ENCODE results near the gene FUBP1. TPM values are rescaled to one million over a fixed set of nuclear protein-coding genes. Genes with fewer than 3 reads are reported as not detected.

The FUBP1 gene
- total RNA-seq, 6 experiments from 2014 or later, result 21.7 to 38.5 (median 35.6) TPM

DNA sequence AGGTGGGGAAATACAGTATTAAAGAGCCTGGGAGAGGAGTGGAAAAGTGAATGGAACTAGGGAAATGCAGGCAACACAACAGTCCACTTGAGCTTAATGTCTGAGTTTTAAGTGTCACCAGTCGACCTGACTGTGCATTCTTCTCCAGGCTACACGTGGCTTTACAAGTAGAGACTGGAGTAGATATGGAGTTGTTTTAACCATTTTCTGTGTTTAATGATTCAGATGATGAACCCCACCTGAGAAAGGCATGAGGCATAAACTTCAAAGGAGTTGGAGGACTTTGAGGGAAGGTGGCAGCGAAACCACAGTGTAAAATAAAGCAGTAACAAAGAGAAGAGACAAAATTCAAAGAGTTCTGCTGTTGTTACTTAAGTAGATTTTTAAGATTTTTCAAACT, 12.6 kb downstream of the FUBP1 start:
- H3K36me3 ChIP-seq, result peaks cover 22 to 92% (median 56%) of the 10 kb centered on the region in 4 donors
- 94% methylated on average over 3 of the region's 3 CpGs for WGBS (ENCODE audit: insufficient coverage, low coverage, low lambda C conversion rate, missing lambda C conversion rate)
- H3K4me3 ChIP-seq, result no peak overlapping the region
- TF ChIP-seq, protein P1, sequence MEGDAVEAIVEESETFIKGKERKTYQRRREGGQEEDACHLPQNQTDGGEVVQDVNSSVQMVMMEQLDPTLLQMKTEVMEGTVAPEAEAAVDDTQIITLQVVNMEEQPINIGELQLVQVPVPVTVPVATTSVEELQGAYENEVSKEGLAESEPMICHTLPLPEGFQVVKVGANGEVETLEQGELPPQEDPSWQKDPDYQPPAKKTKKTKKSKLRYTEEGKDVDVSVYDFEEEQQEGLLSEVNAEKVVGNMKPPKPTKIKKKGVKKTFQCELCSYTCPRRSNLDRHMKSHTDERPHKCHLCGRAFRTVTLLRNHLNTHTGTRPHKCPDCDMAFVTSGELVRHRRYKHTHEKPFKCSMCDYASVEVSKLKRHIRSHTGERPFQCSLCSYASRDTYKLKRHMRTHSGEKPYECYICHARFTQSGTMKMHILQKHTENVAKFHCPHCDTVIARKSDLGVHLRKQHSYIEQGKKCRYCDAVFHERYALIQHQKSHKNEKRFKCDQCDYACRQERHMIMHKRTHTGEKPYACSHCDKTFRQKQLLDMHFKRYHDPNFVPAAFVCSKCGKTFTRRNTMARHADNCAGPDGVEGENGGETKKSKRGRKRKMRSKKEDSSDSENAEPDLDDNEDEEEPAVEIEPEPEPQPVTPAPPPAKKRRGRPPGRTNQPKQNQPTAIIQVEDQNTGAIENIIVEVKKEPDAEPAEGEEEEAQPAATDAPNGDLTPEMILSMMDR (IDR thresholded peaks at IDR 0.05), result no peak
- no peak for TF ChIP-seq POLR2A (IDR thresholded peaks at IDR 0.05)
- no peaks in the 10 kb centered on the region for H3K4me1 ChIP-seq
- intact Hi-C loops (cut with DNase I), result no loop called here
- no peak for DNase-seq
- H3K27ac ChIP-seq, result no peak overlapping the region
- no peaks in the 10 kb centered on the region for H3K27me3 ChIP-seq
- no peak for ATAC-seq
- H3K9me3 ChIP-seq, result no peaks in the 10 kb centered on the region

DNA sequence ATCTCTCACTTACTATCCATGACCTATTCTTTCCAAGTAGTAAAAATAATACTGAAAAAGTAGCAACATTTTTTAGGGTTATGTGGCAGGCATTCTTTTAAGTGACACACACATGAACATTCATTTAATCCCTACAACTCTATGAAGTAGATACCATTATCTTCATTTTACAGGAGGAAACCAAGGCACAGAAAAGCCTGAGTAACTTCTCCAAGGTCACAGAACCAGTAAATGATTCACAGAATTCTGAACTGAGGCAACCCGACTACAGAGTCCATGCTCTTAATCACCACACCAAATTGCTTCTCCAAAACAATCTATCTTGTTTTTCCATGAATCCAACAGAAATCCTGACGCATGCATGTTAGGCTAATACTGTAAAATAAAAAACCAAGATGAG, 17.5 kb downstream of the FUBP1 start:
- WGBS (ENCODE audit: insufficient coverage, low coverage, low lambda C conversion rate, missing lambda C conversion rate), result 79% methylated on average over 2 of the region's 2 CpGs
- no peak for ATAC-seq
- H3K36me3 ChIP-seq, result peaks cover 27 to 95% (median 70%) of the 10 kb centered on the region in 4 donors

DNA sequence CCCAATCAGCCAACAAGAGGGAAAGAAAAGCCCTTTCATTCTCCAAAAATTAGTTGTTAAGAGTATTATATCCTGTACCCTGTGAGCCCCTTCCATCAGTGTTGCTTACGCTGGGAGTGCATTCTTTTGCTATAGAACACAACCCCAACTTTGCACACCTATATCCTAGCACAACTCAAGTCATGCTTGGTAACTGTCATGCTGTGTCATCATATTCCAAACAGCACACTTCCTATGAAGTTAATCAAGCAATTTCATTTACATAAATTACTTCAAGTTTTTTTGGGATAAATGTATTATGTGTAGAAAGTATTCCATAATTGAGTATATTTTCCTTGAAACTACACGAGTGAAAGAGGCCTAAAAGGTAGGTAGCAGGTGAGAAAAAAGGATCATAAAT, 20.0 kb downstream of the FUBP1 start:
- Histone ChIP-seq H3K9me3 (no peaks in the 10 kb centered on the region), H3K36me3 (peaks cover 19 to 95% (median 69%) of the 10 kb centered on the region in 4 donors), H3K27ac (no peak overlapping the region), H3K27me3 (no peaks in the 10 kb centered on the region), H3K4me1 (no peaks in the 10 kb centered on the region), H3K4me3 (no peak overlapping the region)
- ATAC-seq, result no peak
- intact Hi-C loops (cut with DNase I), result no loop called here
- 88% methylated on average over 2 of the region's 2 CpGs for WGBS (ENCODE audit: insufficient coverage, low coverage, low lambda C conversion rate, missing lambda C conversion rate)
- no peak for DNase-seq
- TF ChIP-seq, protein P1 (IDR thresholded peaks at IDR 0.05), result no peak
- no peak for TF ChIP-seq POLR2A (IDR thresholded peaks at IDR 0.05)

More for the DNA sequence above, 17.5 kb downstream of the FUBP1 start:
- intact Hi-C loops (cut with DNase I), result no loop called here
- H3K9me3 ChIP-seq, result no peaks in the 10 kb centered on the region
- no peak for DNase-seq
- no peak overlapping the region for H3K27ac ChIP-seq
- H3K27me3 ChIP-seq, result no peaks in the 10 kb centered on the region
- H3K4me3 ChIP-seq, result no peak overlapping the region
- no peaks in the 10 kb centered on the region for H3K4me1 ChIP-seq
- TF ChIP-seq POLR2A (IDR thresholded peaks at IDR 0.05), result no peak
- TF ChIP-seq, protein P1 (IDR thresholded peaks at IDR 0.05), result no peak

DNA sequence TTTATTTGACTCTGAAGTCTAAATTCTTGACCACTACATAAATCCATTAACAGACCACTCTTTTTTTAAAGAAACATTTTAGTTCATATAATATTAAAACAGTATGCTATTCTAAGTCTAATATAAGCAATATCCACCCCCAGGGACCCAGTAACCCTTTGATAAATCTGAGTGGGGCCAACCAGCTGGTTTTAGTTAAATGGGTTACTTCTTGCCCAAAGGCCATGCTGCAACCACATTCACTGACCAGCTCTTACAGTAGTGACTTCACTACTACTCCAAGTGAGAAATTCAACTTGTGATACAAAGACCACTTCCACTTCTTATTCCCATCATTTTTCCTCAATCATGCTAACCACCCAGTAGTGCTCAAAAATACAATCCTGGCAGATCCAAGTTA, 20.5 kb downstream of the FUBP1 start:
- ATAC-seq (no peak), DNase-seq (no peak)
- TF ChIP-seq, protein P1 (IDR thresholded peaks at IDR 0.05), result no peak
- no peak for TF ChIP-seq POLR2A (IDR thresholded peaks at IDR 0.05)
- Histone ChIP-seq H3K9me3 (no peaks in the 10 kb centered on the region), H3K36me3 (peaks cover 19 to 95% (median 67%) of the 10 kb centered on the region in 4 donors), H3K4me3 (no peak overlapping the region), H3K4me1 (no peaks in the 10 kb centered on the region), H3K27me3 (no peaks in the 10 kb centered on the region), H3K27ac (no peak overlapping the region)
- intact Hi-C loops (cut with DNase I), result no loop called here

DNA sequence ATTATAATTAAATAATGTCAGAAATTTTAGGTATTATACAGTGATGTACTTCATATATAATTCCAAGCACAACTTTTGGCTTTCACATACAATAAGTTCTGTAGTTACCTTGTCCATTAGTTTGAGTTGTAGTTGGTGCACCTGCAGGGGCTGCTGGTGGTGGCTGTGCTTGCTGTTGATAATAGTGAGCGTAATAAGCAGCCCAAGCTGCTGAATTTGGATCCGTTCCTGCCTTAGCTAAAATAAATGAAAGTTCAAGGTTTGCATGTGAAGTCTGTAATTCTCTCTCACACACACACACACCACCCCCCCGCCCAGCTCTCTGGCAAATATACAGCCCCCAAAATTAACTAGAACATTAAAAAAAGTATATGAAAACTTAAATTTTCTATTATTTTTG, 22.4 kb downstream of the FUBP1 start:
- Histone ChIP-seq H3K9me3 (no peaks in the 10 kb centered on the region), H3K36me3 (peaks cover 10 to 95% (median 58%) of the 10 kb centered on the region in 4 donors), H3K4me3 (no peak overlapping the region), H3K4me1 (no peaks in the 10 kb centered on the region), H3K27ac (no peak overlapping the region), H3K27me3 (no peaks in the 10 kb centered on the region)
- 83% methylated on average over 3 of the region's 3 CpGs for WGBS (ENCODE audit: insufficient coverage, low coverage, low lambda C conversion rate, missing lambda C conversion rate)
- DNase-seq, result no peak
- intact Hi-C loops (cut with DNase I), result no loop called here
- TF ChIP-seq, protein P1 (IDR thresholded peaks at IDR 0.05), result no peak
- no peak for TF ChIP-seq POLR2A (IDR thresholded peaks at IDR 0.05)
- ATAC-seq, result no peak

Measured in right lobe of liver (tissue), 6 donors.